GM21576 (cell line): ENCODE data around the gene NTF3.

Source experiments
- ATAC-seq: cut with Tn5 transposase; IDR thresholded peaks from one replicate; pipeline ENCODE4 v1.9.1; 2021; ENCODE audit warnings: mild to moderate bottlenecking, moderate library complexity; ENCODE audit not compliant: unreplicated experiment

Gene NTF3

GRCh38 chr12:5456030-5456429 lies 24.1 kb downstream of the NTF3 start:
- ATAC-seq, result no peak

GRCh38 chr12:5456906-5457305 lies 25.0 kb downstream of the NTF3 start:
- no peak for ATAC-seq

- no peak for ATAC-seq
Measured at GRCh38 chr12:5458229-5459050, 26.5 kb downstream of the NTF3 start.

GRCh38 chr12:5459051-5459782 lies 27.3 kb downstream of the NTF3 start:
- ATAC-seq, result no peak

DNA sequence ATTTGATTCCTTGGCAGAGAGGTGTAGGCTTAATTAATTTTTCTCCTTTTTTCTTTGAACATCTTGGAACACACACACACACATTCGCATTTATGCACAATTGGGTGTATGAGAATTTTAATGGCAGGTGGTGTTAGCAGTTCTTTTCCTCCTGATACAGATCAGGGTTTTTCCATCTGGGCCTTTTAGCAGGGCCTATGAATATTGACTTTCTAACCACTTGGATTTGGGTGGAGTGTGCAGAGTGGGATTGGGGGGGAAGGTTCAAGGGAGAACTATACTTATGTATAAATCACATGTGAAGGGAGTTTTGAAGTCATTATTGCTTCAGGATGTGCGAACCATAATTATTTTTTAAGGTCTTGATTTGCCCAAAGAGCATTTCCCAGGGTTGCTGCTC lies 28.9 kb downstream of the NTF3 start:
- no peak for ATAC-seq

DNA sequence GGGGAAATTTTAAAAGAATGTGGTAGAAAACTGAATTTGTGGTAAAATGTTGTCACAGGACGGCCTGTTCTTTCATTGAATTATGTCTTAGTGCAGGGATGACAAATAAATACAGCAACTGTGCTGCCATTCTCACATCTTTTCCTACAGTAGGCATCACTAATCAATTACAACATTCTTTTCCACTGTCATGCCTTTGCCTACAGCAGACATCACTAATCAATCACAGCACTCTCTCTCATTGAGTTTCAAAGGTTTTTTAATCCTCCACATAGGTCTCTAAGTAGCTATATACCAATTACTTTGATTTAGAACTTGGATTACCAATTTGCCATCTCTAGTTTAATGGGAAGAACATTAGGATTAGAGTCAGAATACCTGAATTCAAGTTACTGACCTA lies 30.1 kb downstream of the NTF3 start:
- ATAC-seq, result no peak

- ATAC-seq, result no peak
Measured at GRCh38 chr12:5464096-5464495, 32.2 kb downstream of the NTF3 start.

DNA sequence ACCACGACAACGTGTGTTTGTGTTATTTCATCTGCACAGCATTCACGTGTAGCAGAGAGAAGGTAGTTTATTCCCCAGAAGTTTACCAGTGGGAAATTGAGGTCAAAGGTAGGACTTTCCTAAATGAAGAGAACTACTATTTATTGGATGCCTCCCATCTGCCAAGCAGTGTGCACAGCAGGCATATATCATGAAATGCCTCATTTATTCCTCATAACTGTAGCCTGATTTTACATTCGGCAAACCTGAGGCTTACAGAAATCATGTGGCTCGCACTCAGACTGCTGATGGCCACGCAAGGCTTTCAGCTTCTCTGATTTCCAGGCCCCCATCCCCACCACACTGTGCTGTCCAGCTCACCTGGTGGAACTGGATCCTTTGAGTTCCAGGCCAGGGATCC lies 33.5 kb downstream of the NTF3 start:
- no peak for ATAC-seq

- ATAC-seq, result no peak
Measured at GRCh38 chr12:5466521-5466960, 34.6 kb downstream of the NTF3 start.

GRCh38 chr12:5467931-5468330 lies 36.0 kb downstream of the NTF3 start:
- no peak for ATAC-seq

DNA sequence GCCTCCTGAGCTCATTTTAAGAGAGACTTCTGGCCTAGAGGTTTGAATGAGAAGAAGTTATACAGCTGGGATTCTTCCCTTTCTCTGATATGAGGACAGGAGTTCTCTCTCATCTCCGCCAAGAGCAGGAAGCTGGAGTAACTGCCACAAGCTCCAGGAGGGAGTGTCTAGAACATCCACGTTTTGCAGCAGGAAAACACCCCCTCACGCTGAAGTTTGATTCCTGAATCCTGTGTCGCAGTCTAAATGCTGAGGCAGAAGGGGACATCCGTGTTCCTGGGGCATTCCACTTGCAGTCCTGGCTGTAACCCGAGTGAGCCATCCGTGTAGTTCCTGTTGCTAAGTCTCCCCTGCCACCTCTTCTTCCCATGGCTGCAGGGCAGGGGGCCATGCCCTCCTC lies 38.3 kb downstream of the NTF3 start:
- ATAC-seq, result no peak

DNA sequence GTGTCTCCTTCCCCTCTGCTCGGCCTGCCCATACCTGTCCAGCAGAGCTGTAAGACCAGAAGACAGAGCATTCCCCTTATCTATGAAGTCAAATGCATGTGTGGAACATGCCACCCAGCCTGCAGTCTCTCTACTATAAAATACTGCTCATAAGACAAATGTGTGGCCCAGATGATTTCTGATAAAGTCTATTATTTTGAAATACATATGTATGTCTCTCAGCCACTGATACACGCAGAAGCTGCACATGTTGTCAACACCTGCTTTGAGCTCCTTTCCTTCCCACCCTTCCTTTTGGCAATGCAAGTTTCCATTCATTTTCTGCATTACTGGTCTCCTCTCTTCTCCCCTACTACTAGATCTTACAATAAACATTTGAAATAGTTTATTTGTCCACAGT lies 38.8 kb downstream of the NTF3 start:
- no peak for ATAC-seq

GRCh38 chr12:5473076-5473782 lies 41.3 kb downstream of the NTF3 start:
- no peak for ATAC-seq

DNA sequence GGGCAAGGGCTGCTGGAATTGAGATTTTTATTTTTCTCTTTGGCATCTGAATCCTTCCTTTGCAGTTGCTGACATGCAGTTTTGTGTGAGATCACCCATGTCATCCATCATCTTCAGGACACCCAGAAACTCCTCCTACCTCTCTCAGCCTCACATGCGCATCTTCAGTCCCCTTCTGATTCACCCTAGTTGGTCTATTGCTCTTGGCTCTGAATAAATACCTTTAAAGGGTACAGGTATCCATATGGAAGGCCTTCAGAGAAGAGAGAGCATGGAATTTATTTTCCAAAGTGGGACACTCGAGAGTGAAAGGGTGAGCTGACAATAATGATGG lies 41.8 kb downstream of the NTF3 start:
- no peak for ATAC-seq

DNA sequence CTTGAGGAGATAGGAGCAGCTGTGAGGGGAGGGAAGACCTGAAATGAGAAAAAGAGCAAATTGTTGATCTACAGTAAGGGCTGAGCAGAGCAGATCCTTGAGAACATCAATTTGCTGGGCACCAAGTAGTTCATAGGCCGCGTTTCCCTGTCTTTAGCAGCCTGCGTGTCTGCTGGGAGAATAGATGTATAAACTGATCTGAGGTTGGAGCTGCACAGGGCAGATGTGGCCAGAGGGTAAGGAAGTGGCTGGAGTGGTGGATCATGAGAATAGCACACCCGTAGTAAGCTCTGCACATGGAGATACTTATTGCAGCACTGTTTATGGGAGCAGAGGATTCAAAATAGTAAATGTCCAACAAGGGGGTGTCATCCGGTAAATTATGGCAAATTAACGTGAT lies 44.4 kb downstream of the NTF3 start:
- no peak for ATAC-seq

- no peak for ATAC-seq
Measured at GRCh38 chr12:5478081-5478706, 46.3 kb downstream of the NTF3 start.

DNA sequence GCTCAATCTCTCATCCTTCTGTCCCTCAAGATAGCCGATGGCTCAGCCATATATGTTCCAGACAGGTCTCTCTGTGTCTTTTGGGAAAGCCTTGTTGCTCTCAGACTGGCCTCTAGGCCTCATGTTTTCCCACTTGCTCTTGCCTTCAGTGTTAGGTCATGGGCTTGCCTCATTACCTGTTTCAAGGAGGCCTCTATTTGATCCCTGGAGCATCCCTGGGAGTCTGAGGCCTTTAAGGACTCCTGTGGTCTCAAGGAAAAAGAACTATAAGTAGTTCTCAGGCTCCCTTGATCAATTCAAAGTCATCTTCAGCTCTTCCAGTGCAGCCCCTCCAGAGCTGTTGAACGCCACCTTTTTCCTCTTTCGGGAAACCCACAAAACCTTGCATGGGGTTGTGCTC lies 47.9 kb downstream of the NTF3 start:
- ATAC-seq, result no peak

- ATAC-seq, result no peak
Measured at GRCh38 chr12:5480218-5480937, 48.5 kb downstream of the NTF3 start.

- ATAC-seq, result no peak
Measured at GRCh38 chr12:5480938-5481303, 49.0 kb downstream of the NTF3 start.

DNA sequence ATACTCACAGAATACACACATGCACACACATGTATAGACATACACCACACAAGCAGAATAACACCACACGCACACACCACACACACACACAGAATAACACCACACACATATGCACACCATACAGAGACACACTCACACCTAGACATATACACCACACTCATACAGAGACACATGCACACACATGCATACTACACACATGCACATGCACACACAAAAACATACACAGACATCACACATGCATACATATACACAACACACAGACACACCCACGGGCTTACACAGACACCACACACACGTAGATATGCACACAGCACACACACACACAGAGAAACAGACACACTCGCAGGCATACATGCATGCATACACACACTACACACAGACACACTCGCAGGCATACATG lies 49.7 kb downstream of the NTF3 start:
- ATAC-seq, result no peak

GRCh38 chr12:5484426-5484825 lies 52.5 kb downstream of the NTF3 start:
- no peak for ATAC-seq
